Neural cell (in vitro differentiated cells): Measurements from ENCODE around the gene SNX17. TPM values are rescaled to one million over a fixed set of nuclear protein-coding genes. Genes with fewer than 3 reads are reported as not detected.

Experiments
- H2AFZ ChIP-seq: fragments of 200-600, 300-800 bp; sonication (generic), shearing (Covaris generic); 2 replicates; pipeline ENCODE4 v1.6.0; 2014; ENCODE audit warnings: low read depth, mild to moderate bottlenecking, antibody characterized with exemption, low read length, moderate library complexity
- H3F3A ChIP-seq: fragments of 200-600 bp; shearing (Covaris generic); 2 replicates; pipeline ENCODE4 v1.6.1; 2016; ENCODE audit warnings: mild to moderate bottlenecking, moderate library complexity, mixed read lengths, antibody characterized with exemption, low read length; ENCODE audit not compliant: insufficient read depth, poor library complexity, severe bottlenecking
- H3K27ac ChIP-seq: fragments of 200-600, 300-800 bp; sonication (generic), shearing (Covaris generic); 2 replicates; pipeline ENCODE4 v1.5.1; 2014; ENCODE audit warnings: mild to moderate bottlenecking, low read length, moderate library complexity
- H3K27me3 ChIP-seq: fragments of 300-800, 200-600 bp; sonication (generic), shearing (Covaris generic); 2 replicates; pipeline ENCODE4 v1.6.0; 2014; ENCODE audit warnings: mild to moderate bottlenecking, low read depth, low read length, moderate library complexity; ENCODE audit not compliant: insufficient read depth
- H3K36me3 ChIP-seq: fragments of 300-800, 200-600 bp; sonication (generic), shearing (Covaris generic); 2 replicates; pipeline ENCODE4 v1.5.1; 2014; ENCODE audit warnings: mild to moderate bottlenecking, antibody characterized with exemption, low read length, moderate library complexity; ENCODE audit not compliant: insufficient read depth
- H3K4me2 ChIP-seq: fragments of 300-800, 200-600 bp; sonication (generic), shearing (Covaris generic); 2 replicates; pipeline ENCODE4 v1.6.0; 2014; ENCODE audit warnings: mild to moderate bottlenecking, low read length
- H3K4me3 ChIP-seq: fragments of 300-800, 200-600 bp; sonication (generic), shearing (Covaris generic); 2 replicates; pipeline ENCODE4 v1.5.1; 2014; ENCODE audit warnings: mild to moderate bottlenecking, low read length, moderate library complexity
- H3K79me2 ChIP-seq: fragments of 200-600 bp; shearing (Covaris generic); replicated peaks from 2 replicates; pipeline ENCODE4 v1.6.0; 2014; ENCODE audit warnings: mild to moderate bottlenecking, low read length, moderate library complexity; ENCODE audit not compliant: insufficient read depth
- H3K9ac ChIP-seq: fragments of 300-800, 200-600 bp; sonication (generic), shearing (Covaris generic); 2 replicates; pipeline ENCODE4 v1.6.1; 2016; ENCODE audit warnings: mild to moderate bottlenecking, low read length, mixed read lengths
- H3K9me2 ChIP-seq: fragments of 200-600 bp; shearing (Covaris generic); 2 replicates; pipeline ENCODE4 v1.6.1; 2016; ENCODE audit warnings: mild to moderate bottlenecking, low read length, mixed read lengths; ENCODE audit not compliant: insufficient read depth
- H3K9me3 ChIP-seq: fragments of 200-600, 300-800 bp; sonication (generic), shearing (Covaris generic); 2 replicates; pipeline ENCODE4 v1.6.1; 2016; ENCODE audit warnings: mild to moderate bottlenecking, mixed run types, low read length, moderate library complexity, mixed read lengths
- H4K20me1 ChIP-seq: fragments of 200-600 bp; shearing (Covaris generic); 2 replicates; pipeline ENCODE4 v1.6.1; 2016; ENCODE audit warnings: mild to moderate bottlenecking, mixed run types; ENCODE audit not compliant: insufficient read depth
- EP300 ChIP-seq: fragments of 450-650 bp; conservative IDR thresholded peaks from 2 replicates; pipeline ENCODE4 v1.6.1; 2014; ENCODE audit warnings: antibody characterized with exemption, mild to moderate bottlenecking, moderate library complexity; ENCODE audit not compliant: poor library complexity, severe bottlenecking
- EZH2 ChIP-seq: fragments of 200-600, 300-800 bp; shearing (Covaris generic), sonication (generic); IDR thresholded peaks from 2 replicates; pipeline ENCODE4 v1.6.1; 2014; ENCODE audit warnings: antibody characterized with exemption, low read length, borderline replicate concordance, mild to moderate bottlenecking; ENCODE audit not compliant: insufficient read depth, poor library complexity, severe bottlenecking
- MXI1 ChIP-seq: fragments of 450-650 bp; conservative IDR thresholded peaks from 2 replicates; pipeline ENCODE4 v1.6.1; 2014; ENCODE audit warnings: antibody characterized with exemption, mild to moderate bottlenecking; ENCODE audit not compliant: poor library complexity, severe bottlenecking
- POLR2AphosphoS5 ChIP-seq: IDR thresholded peaks from 2 replicates; pipeline ENCODE4 v1.6.1; 2012
- RAD21 ChIP-seq: fragments of 450-650 bp; conservative IDR thresholded peaks from 2 replicates; pipeline ENCODE4 v1.6.1; 2014; ENCODE audit warnings: antibody characterized with exemption, mild to moderate bottlenecking, moderate library complexity
- SMC3 ChIP-seq: fragments of 450-650 bp; conservative IDR thresholded peaks from 2 replicates; pipeline ENCODE4 v1.6.1; 2014; ENCODE audit warnings: antibody characterized with exemption, mild to moderate bottlenecking, moderate library complexity; ENCODE audit not compliant: poor library complexity
- TAF1 ChIP-seq: IDR thresholded peaks from 2 replicates; pipeline ENCODE4 v1.6.1; 2012; ENCODE audit warnings: low read depth
- polyA plus RNA-seq: library from polyadenylated mRNA; depleted of rRNA; stranded (reverse); fragments of >200 nt; gene quantifications from 2 replicates; pipeline ENCODE4 v1.2.3, GENCODE V29; 2014
- TF ChIP-seq, protein P1 (sequence below): IDR thresholded peaks from 2 replicates; pipeline ENCODE4 v1.6.1; 2012; ENCODE audit warnings: borderline replicate concordance
- TF ChIP-seq, protein P2 (sequence below): fragments of 450-650 bp; IDR thresholded peaks from 2 replicates; pipeline ENCODE4 v1.5.1; 2014; ENCODE audit warnings: antibody characterized with exemption, mild to moderate bottlenecking, moderate library complexity; ENCODE audit not compliant: poor library complexity, severe bottlenecking

The SNX17 gene
- polyA plus RNA-seq, 1 donor from 2014 or later: 69.8 TPM

DNA sequence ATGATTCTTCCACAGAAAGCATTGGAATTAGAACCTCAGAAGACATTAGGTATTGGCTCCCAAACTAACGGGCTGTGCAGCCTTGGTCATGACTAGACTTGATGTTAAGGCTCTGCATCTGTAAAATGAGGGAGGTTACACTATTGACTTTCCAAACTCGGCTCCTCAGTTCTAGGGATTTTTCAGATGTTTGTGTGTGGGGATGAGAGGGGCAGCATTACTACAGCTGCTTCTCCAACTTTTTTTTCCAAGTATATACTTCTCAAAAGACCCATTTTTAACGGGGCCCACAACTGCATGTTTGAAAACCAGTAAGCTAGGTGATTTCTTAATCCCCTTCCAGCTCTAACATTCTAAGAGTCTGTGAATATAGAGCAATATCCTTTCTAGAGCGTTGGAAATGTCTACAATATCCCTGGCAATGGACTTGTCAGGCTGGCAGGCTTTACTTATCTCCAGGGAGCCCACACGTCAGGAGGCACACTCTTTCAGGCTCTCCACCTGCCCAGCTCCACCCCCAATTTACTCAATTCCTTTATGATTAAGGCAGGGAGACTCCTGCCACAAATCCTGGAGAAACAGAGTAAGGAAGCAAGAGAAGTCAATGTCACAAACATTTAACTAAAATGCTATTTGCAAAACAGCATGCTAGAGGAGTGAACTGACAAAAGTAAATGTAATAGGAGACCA is 46.7 kb upstream of the SNX17 start:
- Histone ChIP-seq H3K4me3 (peak overlapping the region; percentile 96), H2AFZ (peak overlapping the region; percentile 92)

DNA sequence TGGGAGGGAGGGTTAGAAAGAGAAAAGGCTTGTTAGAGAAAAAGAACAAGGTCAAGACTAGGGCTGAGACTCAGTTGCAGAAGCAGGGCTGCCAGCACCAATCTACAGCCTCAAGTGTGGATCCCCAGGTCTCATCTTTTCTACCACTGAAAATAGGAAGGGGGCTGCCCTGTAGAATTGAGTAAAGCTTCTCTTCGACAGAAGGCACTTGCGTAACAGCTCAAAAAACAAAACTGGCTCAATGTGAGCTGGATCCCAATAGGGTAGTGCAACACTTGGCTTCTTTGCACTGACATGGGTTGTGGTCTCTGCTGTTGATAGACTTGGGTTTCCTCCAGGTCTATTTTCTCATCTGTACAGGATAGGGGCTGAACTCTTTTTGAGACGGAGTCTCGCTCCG is 45.7 kb upstream of the SNX17 start:
- H3K9me3 ChIP-seq: no peaks in the 10 kb centered on the region
- no peak overlapping the region for H2AFZ ChIP-seq
- no peak overlapping the region for H3K27ac ChIP-seq
- H3K79me2 ChIP-seq: peaks cover 4% of the 10 kb centered on the region
- H3K27me3 ChIP-seq: no peaks in the 10 kb centered on the region
- H3K36me3 ChIP-seq: peaks cover 7% of the 10 kb centered on the region
- H3K9me2 ChIP-seq: no peaks in the 10 kb centered on the region
- H3K4me3 ChIP-seq: no peak overlapping the region
- TF ChIP-seq EP300: no peak
- no peak for TF ChIP-seq TAF1
- no peak for TF ChIP-seq SMC3
- TF ChIP-seq EZH2: no peak
- TF ChIP-seq, protein P1, sequence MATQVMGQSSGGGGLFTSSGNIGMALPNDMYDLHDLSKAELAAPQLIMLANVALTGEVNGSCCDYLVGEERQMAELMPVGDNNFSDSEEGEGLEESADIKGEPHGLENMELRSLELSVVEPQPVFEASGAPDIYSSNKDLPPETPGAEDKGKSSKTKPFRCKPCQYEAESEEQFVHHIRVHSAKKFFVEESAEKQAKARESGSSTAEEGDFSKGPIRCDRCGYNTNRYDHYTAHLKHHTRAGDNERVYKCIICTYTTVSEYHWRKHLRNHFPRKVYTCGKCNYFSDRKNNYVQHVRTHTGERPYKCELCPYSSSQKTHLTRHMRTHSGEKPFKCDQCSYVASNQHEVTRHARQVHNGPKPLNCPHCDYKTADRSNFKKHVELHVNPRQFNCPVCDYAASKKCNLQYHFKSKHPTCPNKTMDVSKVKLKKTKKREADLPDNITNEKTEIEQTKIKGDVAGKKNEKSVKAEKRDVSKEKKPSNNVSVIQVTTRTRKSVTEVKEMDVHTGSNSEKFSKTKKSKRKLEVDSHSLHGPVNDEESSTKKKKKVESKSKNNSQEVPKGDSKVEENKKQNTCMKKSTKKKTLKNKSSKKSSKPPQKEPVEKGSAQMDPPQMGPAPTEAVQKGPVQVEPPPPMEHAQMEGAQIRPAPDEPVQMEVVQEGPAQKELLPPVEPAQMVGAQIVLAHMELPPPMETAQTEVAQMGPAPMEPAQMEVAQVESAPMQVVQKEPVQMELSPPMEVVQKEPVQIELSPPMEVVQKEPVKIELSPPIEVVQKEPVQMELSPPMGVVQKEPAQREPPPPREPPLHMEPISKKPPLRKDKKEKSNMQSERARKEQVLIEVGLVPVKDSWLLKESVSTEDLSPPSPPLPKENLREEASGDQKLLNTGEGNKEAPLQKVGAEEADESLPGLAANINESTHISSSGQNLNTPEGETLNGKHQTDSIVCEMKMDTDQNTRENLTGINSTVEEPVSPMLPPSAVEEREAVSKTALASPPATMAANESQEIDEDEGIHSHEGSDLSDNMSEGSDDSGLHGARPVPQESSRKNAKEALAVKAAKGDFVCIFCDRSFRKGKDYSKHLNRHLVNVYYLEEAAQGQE: no peak
- TF ChIP-seq POLR2AphosphoS5: no peak
- TF ChIP-seq RAD21: no peak
- TF ChIP-seq MXI1: no peak
- TF ChIP-seq, protein P2, sequence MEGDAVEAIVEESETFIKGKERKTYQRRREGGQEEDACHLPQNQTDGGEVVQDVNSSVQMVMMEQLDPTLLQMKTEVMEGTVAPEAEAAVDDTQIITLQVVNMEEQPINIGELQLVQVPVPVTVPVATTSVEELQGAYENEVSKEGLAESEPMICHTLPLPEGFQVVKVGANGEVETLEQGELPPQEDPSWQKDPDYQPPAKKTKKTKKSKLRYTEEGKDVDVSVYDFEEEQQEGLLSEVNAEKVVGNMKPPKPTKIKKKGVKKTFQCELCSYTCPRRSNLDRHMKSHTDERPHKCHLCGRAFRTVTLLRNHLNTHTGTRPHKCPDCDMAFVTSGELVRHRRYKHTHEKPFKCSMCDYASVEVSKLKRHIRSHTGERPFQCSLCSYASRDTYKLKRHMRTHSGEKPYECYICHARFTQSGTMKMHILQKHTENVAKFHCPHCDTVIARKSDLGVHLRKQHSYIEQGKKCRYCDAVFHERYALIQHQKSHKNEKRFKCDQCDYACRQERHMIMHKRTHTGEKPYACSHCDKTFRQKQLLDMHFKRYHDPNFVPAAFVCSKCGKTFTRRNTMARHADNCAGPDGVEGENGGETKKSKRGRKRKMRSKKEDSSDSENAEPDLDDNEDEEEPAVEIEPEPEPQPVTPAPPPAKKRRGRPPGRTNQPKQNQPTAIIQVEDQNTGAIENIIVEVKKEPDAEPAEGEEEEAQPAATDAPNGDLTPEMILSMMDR: no peak
- H4K20me1 ChIP-seq: no peaks in the 10 kb centered on the region
- H3K9ac ChIP-seq: no peak overlapping the region
- H3F3A ChIP-seq: no peaks in the 10 kb centered on the region
- H3K4me2 ChIP-seq: no peak overlapping the region

More for the DNA sequence above, 46.7 kb upstream of the SNX17 start:
- TF ChIP-seq SMC3: no peak
- no peak for TF ChIP-seq TAF1
- no peak for TF ChIP-seq RAD21
- TF ChIP-seq POLR2AphosphoS5: no peak
- TF ChIP-seq EZH2: no peak
- TF ChIP-seq EP300: no peak
- Histone ChIP-seq H3K4me2 (peak overlapping the region; percentile 91), H4K20me1 (no peaks in the 10 kb centered on the region), H3K27ac (peak overlapping the region; percentile 89), H3K36me3 (peaks cover 2% of the 10 kb centered on the region), H3K9me2 (no peaks in the 10 kb centered on the region), H3K79me2 (peaks cover 4% of the 10 kb centered on the region), H3K27me3 (no peaks in the 10 kb centered on the region), H3K9ac (peak overlapping the region; percentile 92), H3F3A (no peaks in the 10 kb centered on the region), H3K9me3 (no peaks in the 10 kb centered on the region)
